NCI-H446 treated with DMSO at 0.1 percent for 48 hours (cell line): Measurements from ENCODE around the gene ITPRID1.

Experiments used
- DNase-seq: peaks from one replicate; lab custom pipeline; 2025; lab: John Stamatoyannopoulos, UW

Gene ITPRID1

DNA sequence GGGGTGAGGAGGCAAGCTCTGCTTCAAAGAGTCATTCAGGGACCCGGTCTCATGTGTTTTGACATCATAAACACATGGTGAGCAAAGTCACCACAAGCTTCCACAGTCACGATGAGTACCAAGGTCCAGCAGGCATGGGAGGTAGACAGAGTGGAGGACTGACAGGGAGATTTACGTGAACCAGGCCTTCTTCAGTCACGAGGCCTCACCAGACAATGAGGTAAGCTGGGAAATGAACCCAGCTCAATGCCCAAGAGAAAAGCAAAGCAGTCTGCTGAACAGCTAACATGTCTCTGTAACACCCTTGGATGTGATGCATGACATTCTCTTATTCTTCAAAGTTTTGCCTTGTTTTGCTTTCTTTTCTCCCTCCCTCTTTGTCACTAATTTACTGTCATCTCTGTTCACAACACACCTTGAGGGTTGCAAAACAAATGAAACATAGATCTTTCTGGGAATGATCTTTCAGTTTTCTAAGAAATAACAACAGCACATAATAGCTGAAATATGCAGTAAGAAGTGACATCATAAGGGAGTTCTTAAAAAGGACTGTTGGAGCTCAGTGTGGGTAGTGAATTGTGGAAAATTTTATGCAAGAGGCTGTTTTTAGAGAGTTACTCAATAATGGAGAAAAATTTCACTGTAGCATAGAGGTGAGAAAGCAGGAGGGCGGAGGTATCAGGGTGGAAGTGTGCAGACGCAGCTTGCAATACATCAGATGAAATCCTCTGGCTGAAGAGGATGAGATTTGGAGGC is 182.1 kb downstream of the ITPRID1 start:
- DNase-seq = no peak

DNA sequence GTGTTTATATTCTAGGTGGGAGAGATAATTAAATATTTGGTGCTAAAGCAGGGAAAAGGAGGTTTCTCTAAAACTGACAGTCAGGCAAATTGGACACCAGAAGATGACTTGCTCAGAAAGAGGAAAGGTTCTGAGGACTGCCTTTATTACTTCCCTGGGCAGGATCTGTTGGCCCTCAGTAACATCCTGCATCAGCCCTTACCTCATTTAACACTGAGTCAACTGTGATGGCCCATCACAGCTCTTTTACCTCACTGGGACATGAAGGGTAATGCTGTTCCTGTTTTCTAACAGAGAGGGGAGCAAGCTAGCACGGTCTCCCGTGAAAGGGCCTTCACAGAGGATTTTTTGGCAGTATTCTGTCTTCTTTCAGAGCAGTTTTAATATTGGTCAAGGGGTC is 185.2 kb downstream of the ITPRID1 start:
- DNase-seq = no peak

DNA sequence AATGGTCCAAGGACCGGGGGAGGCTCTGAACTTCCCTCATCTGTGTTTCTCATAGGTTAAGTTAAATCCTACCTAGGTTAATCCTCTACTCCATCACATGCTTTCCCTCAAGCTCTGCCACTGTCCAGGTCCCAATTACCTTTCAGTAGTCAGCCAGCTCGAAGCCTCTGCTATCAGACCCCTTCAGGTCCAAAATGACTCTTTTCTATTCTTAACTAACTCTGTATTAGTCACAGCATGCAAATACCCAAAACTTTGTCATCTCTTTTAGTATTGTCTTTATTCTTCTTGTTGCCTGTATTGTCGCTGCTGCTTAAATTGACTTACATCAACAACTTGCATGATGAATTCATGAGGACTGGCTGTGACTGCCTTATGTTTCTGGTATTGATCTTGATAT is 188.5 kb downstream of the ITPRID1 start:
- DNase-seq = no peak

DNA sequence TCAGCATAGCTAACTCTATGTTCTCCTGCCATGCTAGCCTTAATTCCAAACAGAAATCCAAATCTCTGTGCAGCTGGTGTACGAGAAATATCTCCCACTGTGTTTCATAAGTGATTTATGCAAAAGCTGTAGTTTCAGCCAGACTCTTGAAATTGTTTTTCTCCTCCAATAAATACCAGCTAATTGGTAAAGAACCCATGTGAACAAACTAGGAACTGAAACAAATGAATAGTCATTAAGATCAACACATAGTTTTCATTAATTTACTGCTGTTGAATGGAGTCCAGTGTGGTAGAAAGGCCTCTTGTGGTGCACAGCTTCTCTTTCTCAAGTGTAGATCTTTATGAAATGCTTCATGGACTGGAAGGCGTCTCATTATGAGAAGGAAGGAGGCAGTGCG is 191.5 kb downstream of the ITPRID1 start:
- DNase-seq = peak; percentile 51

DNA sequence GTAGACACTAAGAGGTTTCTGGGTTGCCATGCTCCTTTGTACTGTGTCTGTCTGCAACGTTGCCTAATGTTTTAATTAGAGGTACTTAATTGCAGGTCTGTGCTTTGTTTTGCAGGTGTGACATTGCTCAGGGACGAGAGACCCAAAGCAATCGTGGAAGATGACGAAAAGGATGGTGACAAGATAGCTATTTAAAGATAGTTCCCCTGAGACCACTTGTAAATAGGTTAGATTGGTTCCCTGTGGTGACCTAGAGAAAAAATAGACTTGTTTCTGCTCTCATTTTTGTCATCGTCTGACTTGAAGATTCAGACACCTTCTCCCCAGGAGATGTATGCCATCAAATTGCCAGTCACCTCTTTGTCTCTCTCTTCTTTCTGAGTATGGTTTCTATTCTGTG is 193.2 kb downstream of the ITPRID1 start:
- no peak for DNase-seq
